ENCODE data around the gene GINS2.

Gene GINS2

DNA sequence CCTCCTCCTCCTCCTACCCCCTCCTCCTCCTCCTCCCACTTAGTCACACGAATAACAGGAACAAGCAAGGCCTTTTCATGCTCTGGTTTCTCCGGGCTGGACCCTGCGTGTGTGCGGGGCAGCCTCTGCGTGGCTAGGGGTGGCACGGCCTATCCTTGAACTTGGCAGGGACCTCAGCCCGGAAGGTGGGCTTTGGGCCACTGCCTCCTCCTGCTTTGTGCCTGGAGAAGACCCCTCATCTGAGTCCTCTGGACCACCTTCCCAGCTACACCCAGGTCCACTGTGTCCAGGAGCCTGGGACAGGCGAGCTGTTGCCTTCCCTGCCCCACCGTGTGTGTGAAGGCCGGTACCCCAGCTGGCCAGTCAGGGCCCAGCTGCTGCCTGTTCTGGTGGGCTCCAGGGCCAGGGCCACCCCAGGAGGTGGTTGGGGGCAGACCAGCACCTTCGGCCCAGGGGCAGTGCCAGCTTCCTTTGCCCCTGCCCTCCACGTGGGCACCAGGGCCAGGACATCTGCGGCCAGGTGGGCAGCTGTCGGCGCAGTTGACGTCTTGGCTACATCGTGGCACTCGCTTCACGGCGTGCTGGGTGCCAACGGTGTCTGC lies 35.4 kb downstream of the GINS2 start:
- no peak for DNase-seq (ENCODE audit: low read depth)

DNA sequence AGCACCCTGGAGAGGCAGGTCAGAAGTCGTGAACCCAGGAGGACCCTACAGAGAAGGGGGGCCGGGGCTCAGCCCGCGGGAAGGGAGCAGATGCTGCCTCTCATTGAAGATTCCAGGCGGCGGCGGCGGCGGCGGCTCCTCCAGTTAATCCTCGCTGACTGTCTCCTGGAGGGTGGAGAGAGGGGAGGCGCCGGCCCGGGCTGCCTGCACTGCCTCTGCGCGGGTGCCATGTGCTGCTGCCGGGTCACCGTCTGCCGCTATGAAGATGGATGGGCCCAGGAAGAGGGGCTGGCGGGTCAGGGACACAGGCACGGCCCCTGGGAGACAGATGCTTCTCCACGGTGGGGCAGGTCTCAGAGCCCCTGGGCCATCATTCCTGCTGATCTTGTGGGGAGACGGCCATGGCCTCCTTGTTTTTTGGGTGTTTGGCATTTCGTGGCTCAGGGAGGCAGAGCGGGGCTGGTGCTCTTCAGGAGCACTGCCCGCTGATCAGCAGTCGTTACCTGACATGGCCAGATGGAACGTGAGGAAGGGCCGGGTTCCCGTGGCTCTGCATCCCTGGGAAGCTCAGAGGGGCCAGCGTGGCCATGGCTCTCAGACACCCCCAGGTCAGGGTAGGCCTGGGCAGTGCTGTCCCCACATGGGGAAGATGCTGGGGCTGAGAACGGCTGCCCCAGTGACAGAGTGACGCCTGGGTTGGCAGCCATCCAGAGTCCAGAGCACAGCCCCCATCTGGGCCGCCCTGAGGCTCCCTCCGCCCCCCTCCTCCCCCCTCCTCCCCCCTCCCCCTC lies 36.1 kb downstream of the GINS2 start:
- no peak for DNase-seq (ENCODE audit: low read depth)

DNA sequence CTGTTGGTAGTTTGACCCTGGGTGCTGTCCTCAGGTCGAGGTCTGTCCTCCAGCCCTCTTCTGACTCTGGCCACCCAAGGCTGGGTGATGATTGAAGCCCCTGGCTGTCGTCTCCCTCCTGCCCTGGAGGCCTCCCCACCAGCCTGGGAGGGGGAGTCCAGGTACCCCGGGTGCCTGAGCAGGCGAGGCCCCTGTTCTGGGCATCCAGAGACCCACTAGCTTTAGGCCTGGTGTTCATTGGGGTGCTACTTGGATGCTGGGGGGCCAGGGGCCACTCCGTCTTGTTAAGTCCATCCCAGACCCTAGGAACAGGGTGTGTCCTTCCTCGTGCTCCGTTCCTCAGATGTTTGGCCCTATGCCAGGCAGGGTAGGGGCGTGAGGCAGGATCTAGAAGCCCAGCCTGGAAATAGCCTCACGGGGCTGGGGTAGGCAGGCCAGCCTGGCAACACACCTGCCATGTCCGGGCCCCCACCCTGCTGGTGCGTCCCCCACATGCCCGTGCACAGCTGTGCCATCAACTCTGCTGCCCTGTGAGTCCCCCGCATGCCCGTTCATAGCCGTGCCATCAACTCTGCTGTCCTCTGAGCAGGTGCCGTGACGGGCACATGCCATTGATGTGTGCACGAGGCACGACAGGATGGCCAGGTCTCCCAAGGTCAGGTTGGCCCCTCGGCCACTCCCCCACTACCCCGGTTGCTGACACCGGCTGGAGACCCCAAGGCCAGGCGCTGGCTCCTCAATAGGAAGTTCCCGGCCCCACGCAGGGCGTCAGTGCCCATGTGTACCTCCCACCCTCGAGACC lies 36.9 kb downstream of the GINS2 start:
- DNase-seq (ENCODE audit: low read depth) = no peak

DNA sequence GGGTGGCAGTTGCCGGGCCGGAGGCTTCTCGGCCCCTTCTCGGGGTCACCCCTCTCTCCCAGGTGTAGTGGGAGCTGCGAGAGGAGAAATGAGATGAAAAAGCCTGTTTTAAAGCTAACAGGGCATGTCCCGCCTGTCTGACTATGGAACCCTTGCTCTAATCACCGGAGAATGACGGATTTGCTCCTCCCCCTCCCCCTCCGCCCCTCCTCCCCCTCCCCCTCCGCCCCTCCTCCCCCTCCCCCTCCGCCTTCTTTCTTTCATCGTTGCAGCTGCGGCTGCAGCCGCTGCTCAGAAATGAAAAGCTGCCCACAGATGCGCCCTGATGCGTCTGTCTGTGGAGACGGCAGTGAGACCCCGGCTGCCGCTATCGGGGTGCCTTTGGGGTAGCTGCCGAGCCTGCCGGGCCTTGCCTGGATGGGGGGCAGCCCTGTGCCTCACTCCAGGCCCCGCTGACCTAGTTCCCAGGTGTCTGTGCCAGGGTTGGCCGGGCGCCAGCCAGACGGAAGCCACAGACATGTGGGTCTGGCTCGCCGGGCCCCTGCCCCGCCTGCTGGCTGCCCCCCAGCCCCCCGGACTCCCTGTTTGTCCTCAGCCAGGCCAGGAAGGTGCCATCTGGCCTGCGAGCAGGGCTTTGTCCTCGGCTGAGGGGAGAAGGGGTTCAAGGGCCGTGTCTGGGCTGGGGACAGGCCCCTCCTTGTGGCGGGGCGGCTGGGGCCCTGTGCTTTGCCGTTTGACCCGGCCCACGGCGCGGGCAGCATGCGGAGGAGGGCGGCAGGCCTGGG lies 37.7 kb downstream of the GINS2 start:
- no peak for DNase-seq (ENCODE audit: low read depth)

DNA sequence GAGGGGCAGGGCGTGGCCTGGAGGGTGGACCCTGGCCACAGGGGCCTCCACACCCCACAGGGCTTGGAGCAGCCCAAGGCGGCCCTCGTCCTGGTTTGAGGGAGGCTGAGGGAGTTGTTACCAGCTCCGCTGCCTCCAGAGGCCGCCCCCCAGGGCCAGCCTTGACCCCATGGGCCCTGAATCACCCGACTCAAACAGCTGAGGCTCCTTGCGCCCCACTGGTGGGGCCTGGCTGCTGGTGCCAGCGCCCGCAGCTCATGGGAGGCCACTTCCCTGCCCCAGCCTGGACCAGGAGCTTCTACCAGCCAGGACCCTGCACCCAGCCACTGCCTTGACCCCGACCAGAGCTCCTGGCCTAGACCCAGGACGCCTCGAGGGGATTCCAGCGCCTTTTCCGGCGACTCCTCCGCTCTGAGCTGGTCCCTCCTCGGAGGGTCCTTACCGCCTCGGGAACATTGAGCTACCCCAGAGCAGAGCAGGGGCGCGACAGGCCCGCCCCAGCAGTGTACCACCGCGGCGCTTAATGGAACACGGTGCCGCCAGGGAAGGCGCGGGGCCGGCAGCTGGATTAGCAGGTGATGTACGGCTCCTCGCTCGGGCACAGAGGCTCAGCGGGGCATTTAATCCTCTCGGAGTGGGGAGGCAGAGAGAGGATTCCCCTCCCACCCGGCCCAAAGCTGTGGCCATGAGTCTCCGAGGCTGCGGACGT lies 38.5 kb downstream of the GINS2 start:
- no peak for DNase-seq (ENCODE audit: low read depth)

DNA sequence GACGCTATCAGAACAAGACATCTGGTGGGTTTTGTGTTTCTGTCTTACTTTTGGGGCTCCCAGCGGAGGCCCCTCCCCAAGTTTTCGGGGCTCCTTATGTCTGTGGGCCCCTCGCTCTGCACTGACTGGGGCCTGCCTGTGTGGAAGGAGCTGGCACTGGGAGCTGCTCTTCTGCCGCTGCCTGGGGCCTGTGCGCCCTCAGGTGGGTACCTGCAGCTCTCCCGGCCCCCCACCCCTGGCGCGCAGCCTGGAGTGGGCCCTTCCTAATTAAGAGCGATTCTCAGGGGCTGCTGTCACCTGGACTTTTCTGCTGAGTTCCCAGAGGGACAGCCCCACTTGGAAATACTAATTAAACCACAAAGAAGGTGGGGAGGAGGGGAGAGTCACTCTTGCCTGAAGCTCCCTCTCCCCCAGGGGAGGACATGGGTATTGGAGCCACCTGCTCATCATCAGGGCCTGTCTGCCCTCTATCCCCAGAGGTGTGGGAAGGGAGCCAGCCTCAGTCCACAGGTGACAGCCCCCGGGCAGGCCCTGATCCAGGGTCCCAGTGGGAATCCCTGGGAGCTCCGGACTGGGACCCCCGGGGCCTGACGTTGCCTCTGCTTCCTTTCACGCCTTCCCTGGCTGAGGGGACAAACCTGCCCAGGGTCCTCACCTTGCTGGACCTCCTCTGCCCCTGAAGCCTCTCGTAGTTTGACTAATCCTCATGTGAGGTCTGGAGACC lies 39.2 kb downstream of the GINS2 start:
- no peak for DNase-seq (ENCODE audit: low read depth)

DNA sequence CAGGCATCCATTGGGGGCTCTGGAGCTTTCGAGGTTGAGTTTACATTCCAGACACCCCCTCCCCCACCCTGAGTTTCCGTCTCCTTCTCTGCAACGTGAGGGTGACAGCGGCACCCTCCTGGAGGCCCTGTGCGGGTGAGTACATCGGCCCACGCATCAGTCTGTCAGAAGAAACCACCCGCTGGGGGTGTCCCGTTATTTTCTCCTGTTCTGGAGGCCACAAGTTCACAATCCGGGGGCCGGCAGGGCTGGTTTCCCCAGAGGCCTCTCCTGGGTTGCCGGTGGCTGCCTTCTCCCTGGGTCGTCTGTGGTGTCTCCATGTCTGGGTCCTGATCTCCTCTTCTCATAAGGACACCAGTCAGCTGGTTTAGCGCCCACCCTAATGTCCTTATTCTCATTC lies 39.9 kb downstream of the GINS2 start:
- no peak for DNase-seq (ENCODE audit: low read depth)

DNA sequence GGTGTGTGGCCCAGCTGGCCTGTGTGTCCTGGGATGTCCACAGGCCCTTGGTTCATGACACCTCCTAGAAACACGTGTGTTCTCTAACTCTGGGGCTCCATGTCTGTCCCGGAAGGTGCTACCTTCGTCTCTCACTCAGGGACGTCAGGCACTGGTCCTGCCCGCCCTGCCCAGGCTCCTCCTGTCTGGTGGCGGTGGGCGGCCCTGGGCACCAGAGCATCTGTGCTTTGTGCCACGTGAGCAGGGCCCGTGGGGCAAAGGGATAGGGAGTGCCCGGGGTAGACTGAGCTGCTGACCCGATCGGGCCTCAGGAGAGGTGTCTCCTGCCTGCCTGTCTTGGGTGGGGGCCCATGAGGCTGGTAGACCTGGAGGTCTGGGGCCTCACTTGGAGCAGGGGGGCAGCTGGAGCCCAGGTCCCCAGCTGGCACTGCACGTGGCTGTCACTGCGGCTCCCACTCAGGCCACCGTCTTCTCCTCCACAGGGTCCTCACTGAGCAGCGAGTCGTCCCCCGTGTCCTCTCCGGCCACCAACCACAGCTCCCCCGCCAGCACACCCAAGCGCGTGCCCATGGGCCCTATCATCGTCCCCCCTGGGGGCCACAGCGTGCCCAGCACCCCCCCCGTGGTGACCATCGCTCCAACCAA lies 40.6 kb downstream of the GINS2 start:
- DNase-seq (ENCODE audit: low read depth) = no peak

DNA sequence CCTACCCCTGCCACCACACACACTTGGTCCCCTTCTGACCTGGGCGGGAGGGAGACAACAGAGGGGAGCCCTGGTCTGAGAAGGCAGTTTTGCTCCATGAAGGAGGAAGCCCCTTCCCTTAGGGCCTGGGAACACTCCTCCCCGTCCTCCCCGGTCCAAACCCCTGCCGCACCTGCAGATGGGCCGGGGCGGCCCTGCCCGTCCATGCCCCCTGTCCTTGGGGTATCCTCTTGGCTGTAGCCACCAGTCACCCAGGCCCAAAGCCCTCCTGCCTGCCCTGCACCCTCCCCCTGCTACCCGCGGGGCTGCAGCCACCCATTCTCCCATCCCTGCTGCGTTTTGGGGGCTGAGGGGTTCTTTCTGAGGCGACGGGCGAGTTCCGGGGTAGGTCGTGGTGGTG lies 41.8 kb downstream of the GINS2 start:
- DNase-seq (ENCODE audit: low read depth) = no peak

DNA sequence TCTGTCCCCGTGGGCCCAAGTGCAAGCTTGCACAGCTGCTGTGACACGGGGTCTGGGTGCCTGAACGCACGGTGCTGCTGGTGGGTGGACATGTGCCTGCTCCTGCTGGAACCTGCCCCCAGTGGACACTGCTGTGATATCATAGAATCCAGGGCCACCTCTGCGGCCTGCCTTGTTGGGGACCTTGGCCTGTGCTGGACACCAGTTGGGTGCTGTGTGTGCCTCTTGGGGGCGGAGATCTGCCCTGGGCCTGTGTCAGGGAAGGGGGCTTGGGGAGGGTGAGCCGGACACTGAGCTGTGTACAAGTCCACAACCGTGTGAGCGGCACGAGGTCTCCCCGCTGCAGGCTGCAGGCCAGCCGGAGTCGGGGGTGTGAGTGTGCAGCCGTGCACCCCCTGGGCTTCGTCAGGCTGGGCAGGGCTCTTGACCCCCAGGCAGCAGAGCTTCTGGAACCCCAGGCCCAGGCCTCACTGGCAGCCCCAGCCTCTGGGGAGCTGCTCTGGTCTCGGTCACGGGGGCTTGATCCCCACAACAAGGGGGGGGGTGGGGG lies 42.3 kb downstream of the GINS2 start:
- no peak for DNase-seq (ENCODE audit: low read depth)

DNA sequence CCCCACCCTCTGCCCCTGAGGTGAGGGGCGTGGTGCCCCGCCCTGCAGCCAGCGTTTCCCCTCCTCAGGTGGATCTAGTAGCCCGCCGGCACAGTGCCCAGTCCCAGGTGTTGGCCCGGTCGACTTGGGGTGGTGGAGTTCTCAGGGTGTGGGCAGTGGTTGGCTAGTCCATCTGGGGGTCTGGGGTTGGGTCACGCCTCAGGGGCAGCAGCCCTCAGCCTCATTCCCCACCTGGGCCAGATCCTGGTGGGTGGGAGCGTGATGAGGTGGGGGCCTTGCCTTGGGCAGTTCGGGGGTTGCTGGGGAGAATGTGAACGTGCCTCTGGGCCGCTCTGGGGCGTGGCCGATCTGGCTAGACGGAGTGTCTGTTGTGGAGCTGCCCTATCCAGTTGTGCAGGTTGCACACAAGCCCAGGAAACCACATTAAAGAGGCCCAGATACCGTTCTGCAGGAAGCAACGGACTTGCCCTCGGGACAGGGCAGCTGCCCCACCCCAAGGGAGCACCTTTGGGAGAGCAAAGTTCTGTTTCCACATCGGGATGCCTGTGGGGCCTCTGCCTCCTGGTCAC lies 43.6 kb downstream of the GINS2 start:
- DNase-seq (ENCODE audit: low read depth) = no peak

DNA sequence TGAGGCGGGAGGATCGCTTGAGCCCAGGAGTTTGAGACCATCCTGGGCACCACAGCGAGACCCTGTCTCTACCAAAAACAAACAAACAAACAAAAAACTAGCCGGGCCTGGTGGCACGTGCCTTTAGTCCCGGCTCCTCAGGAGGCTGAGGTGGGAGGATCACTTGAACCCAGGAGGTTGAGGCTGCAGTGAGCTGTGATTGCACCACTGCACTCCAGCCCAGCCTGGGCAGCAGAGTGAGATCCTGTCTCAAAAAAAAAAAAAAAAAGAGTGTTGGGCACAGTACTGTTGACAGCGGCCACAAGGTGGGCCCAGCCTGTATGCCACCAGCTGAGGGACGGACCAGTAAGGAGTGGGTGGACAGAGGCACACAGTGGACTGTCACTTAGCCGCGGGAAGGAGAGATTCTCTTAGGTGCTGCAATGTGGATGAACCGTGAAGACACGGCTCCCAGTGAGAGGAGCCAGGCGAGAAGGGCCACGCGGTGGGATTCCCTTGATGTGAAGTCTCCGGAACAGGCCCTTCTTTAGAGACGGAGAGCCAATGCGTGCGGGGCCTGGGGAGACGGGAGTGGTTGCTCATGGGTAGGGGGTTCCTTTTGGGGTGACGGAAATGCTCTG lies 44.6 kb downstream of the GINS2 start:
- DNase-seq (ENCODE audit: low read depth) = no peak

DNA sequence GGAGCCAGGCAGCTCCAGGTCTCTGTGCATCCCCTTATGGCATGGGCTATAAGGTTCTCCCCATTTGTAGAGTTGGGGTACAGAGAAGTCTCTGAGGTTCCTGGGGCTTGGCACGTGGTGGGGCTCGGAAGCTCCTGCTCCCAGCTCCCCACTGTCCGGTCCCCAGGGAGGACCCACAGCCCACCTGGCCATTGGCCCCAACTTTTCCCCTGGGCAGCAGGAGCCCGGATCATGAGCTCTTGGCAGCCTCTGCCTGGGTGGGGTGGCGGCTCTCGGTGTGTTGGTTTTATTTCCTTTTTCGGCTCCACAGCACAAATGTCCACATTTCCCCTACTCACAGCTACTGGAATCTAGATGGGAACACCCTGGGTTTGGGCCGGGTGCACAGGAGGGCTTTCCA lies 45.1 kb downstream of the GINS2 start:
- DNase-seq (ENCODE audit: low read depth) = no peak

DNA sequence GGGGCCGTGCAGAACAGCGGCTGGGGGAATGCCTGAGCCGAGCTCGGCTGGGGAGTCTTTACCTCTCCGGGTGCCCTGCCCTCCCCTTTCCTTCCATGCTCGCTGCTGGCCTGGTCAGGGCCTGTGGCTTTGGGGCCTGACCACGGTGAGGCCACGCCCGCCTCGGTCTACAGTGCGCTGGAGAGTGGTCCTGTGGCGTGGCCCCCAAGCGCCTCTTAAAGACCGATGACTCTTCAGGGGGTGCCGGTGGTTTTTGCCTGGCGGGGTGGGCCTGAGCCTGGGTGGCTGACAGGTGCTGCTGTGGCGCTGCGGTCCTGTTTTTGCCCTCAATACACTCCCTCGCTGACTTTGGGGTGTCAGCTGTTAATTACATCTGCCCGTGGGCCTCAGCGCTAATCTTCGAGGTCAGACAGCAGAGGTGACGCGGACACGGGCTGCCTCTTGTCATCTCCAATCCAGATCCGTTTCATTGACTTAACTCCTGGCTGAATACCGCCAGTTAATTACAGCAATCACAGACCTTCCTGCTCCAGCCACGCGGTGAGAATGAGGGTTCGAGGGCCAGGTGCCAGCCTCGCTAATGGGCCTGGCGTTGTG lies 45.9 kb downstream of the GINS2 start:
- no peak for DNase-seq (ENCODE audit: low read depth)

DNA sequence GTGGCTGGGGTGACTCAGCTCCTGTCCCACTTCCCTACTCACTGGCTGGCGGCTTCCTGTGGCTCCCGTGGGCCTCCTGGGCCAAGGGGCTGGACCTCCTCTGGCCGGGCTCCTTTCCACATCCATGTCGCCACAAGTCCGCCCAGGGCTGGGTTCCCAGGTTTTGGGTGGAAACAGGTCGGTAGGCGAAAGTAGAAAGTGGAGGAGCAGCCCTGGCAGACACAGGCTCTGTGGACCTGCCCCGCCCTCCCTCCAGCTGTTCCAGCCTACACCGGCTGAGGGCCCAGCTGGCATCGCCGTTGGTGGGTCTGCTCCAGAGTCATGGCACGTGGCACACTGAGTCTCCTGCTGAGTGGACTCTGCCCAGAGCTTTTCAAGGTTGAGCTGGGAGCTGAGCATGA lies 47.0 kb downstream of the GINS2 start:
- no peak for DNase-seq (ENCODE audit: low read depth)

DNA sequence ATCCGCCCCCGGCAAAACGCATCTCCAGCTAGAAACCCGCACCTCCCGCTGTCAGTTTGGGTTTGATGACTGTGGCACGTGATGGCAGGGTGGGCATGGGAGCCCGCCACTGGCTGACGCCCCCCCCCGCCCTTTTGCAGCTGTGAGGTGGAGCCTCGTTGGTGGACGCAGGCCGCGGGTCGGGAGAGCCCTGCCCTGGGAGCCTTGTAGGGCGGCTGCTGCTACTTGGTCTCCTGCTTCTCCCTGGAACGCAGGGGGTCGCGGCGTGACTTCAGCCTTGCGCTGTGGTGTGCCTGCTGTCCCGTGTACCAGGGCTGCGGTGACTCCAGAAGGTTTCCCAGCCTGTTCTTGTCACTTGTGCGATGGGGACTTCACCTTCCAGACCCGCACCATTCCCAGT lies 47.4 kb downstream of the GINS2 start:
- no peak for DNase-seq (ENCODE audit: low read depth)

DNA sequence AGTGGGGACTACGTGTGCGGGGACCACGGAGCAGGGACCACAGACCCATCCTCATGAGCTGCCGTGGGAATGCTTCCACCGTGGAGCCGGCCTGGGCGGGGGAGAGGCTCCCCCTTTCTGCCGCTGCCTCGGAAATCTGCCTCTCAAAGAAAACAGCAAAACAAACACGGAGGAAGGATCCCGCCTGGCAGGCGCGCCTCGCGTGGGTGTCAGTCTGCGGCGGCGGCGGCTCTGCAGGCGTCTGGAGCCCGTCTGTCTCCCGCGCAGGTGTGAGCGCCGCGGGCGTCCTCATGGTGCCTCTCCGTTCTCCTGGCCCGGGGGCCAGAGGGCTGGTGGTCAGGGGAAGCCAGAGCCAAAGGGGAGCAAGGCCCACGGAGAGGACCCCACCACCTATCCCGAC lies 48.2 kb downstream of the GINS2 start:
- DNase-seq (ENCODE audit: low read depth) = no peak

DNA sequence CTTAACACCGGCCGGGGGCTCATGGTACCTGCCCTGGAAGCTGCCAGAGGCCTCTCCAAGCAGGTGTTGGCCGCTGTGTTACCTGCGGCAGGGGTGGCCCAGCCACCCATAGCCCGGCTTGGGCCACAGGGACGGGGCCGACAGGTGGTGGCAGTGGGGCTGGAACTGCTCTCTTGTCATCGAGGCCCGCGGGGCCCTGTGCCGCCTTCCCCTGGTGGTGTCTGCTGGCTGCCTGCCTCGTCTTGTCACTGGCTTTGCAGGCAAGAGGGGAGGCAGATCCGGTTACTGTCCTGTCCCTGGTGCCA lies 48.5 kb downstream of the GINS2 start:
- DNase-seq (ENCODE audit: low read depth) = no peak
